Stomach smooth muscle (tissue), 2 donors: Measurements from ENCODE around the gene EYS.
"Not testable (repeated sequence)": the region's sequence is repeated elsewhere in the genome, so short reads cannot be mapped to it uniquely, and the experiment has no call there.

ENCODE experiments used
- H3K27ac ChIP-seq: one replicate; pipeline ENCODE4 v1.7.0; 2013; ENCODE audit warnings: mild to moderate bottlenecking, low read length, inconsistent platforms
- H3K27me3 ChIP-seq, 2 donors: one replicate each; pipeline ENCODE4 v1.7.0; 2013; ENCODE audit warnings: low read length in 2 of 2; ENCODE audit not compliant: insufficient read depth in 2 of 2, control insufficient read depth in 1 of 2
- H3K36me3 ChIP-seq, 2 donors: one replicate each; pipeline ENCODE4 v1.7.0; 2013; ENCODE audit warnings: low read length in 2 of 2; ENCODE audit not compliant: control insufficient read depth in 2 of 2, insufficient read depth in 2 of 2
- H3K4me1 ChIP-seq: one replicate; pipeline ENCODE4 v1.7.0; 2013; ENCODE audit warnings: low read length; ENCODE audit not compliant: control insufficient read depth, insufficient read depth
- H3K4me3 ChIP-seq, 2 donors: one replicate each; pipeline ENCODE4 v1.7.0; 2013; ENCODE audit warnings: low read length in 2 of 2
- H3K9ac ChIP-seq, 2 donors: one replicate each; pipeline ENCODE4 v1.7.0; 2013; ENCODE audit warnings: low read length in 2 of 2, mild to moderate bottlenecking in 1 of 2
- H3K9me3 ChIP-seq, 2 donors: one replicate each; pipeline ENCODE4 v1.7.0; 2013; ENCODE audit warnings: low read length in 2 of 2; ENCODE audit not compliant: control insufficient read depth in 2 of 2
- donor health status: healthy.
- donor health status: Pancreatic carcinoma.

Gene EYS

DNA sequence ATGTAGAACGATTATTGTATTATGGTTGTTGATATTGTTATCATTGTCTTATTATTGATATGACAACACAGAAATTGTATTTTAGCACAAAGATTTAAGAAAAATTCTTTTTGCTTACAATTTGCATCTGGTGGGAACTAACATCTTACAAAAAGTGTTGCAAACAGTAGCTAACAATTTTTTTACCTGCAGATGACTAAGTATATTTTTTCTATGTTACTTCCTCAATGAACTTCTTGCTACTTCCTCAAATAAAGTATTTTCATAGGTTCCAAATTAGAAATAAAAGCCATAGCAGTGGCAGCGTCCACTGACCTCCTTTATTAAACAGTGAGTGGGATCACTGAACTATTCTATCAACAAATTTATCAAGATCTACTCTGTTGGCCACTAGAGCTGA is 1224.4 kb downstream of the EYS start:
- H3K4me3 ChIP-seq: no peak overlapping the region
- H3K4me1 ChIP-seq: no peaks in the 10 kb centered on the region
- H3K36me3 ChIP-seq: no peaks in the 10 kb centered on the region
- H3K9me3 ChIP-seq: no peaks in the 10 kb centered on the region
- H3K27ac ChIP-seq: no peak overlapping the region
- H3K27me3 ChIP-seq: no peaks in the 10 kb centered on the region
- no peak overlapping the region for H3K9ac ChIP-seq

DNA sequence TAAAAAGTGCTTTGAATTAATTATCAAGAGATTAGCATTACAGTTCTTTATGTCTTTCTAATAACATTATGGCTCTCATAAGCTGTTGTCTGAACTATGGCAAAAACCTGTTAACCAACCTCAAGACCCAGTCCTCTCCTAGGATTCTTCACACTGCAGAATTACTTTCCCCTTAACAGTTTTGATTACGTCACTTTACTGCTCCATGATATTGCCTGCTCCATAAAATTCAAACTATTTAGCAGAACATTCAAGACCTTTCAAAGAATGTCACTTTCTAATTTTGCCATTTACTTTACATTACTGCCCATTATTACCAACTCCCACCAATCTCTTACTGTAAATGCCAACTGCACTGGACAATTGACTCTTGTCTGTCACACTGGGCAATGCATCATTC is 1227.9 kb downstream of the EYS start:
- no peak overlapping the region for H3K27ac ChIP-seq

DNA sequence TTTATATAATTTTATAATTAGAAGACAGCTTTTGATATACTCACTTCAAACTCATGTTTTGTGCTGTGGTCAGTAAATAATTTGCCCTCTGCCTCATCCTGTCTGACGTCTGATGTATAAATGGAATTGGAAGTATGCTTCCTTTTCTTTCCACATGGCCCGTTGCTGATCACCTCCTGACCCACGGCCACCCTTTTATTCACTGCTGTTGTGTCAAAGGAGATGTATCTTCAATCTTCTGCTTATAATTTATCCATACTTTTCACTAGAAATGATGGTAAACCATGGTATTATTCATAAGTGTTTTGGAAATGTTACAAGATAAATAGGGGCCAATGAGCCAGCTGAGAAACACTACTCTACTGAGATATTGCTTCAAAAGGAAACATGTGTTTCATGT is 1229.6 kb downstream of the EYS start:
- H3K9me3 ChIP-seq: no peaks in the 10 kb centered on the region
- H3K27me3 ChIP-seq: no peaks in the 10 kb centered on the region
- no peak overlapping the region for H3K9ac ChIP-seq
- no peak overlapping the region for H3K27ac ChIP-seq
- no peaks in the 10 kb centered on the region for H3K36me3 ChIP-seq
- H3K4me1 ChIP-seq: no peaks in the 10 kb centered on the region
- H3K4me3 ChIP-seq: no peak overlapping the region

More for the DNA sequence above, 1227.9 kb downstream of the EYS start:
- H3K4me3 ChIP-seq: no peak overlapping the region
- no peaks in the 10 kb centered on the region for H3K9me3 ChIP-seq
- no peaks in the 10 kb centered on the region for H3K4me1 ChIP-seq
- H3K36me3 ChIP-seq: no peaks in the 10 kb centered on the region
- H3K27me3 ChIP-seq: no peaks in the 10 kb centered on the region
- H3K9ac ChIP-seq: no peak overlapping the region

DNA sequence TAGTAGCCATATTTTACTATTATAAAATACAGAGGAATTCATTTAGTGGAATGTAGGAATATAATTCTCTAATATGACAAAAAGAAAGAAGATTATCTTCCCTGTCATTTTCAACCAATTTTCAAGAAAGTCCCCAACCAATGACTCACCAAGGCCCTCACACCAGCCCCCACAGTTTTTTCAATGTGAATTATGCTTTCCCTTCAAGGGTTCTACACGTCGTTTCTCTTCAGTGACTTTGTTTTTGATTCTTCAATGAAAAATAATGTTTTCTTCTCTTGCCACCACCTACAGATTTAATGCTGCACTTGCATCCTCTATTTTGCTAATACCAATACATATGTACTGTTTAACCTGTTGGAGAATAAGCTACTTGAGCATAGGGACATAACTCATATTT is 1230.1 kb downstream of the EYS start:
- Histone ChIP-seq H3K4me3 (no peak overlapping the region), H3K9me3 (no peaks in the 10 kb centered on the region), H3K27ac (no peak overlapping the region), H3K9ac (no peak overlapping the region), H3K27me3 (no peaks in the 10 kb centered on the region), H3K36me3 (no peaks in the 10 kb centered on the region), H3K4me1 (no peaks in the 10 kb centered on the region)

- not testable (repeated sequence) for H3K4me1 ChIP-seq, H3K27me3 ChIP-seq, H3K9me3 ChIP-seq, H3K27ac ChIP-seq, H3K9ac ChIP-seq, H3K36me3 ChIP-seq, H3K4me3 ChIP-seq
Measured at GRCh38 chr6:64469405-64469804, 1237.6 kb downstream of the EYS start.

DNA sequence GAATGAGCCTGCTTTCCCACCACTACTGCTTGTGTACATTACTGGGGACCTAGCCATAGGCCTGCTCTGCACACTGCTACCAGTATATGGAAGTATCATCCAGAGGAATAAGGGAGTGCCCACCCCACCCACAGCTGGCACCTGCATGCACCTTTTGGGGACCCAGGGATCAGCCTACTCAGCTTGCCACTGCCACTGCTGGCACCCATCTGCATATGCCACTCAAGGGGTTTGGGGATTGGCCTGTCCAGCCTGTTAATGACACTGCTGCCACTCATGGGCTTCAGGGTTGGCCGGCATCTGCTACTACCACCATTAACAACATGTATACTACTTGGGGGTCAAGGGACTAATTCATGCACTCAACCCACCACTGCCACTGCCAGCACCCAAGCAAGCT is 1239.4 kb downstream of the EYS start:
- no peaks in the 10 kb centered on the region for H3K4me1 ChIP-seq
- H3K9ac ChIP-seq: no peak overlapping the region
- H3K27me3 ChIP-seq: no peaks in the 10 kb centered on the region
- no peaks in the 10 kb centered on the region for H3K36me3 ChIP-seq
- no peak overlapping the region for H3K27ac ChIP-seq
- no peak overlapping the region for H3K4me3 ChIP-seq
- H3K9me3 ChIP-seq: peaks cover 0 to 3% of the 10 kb centered on the region in 2 donors

DNA sequence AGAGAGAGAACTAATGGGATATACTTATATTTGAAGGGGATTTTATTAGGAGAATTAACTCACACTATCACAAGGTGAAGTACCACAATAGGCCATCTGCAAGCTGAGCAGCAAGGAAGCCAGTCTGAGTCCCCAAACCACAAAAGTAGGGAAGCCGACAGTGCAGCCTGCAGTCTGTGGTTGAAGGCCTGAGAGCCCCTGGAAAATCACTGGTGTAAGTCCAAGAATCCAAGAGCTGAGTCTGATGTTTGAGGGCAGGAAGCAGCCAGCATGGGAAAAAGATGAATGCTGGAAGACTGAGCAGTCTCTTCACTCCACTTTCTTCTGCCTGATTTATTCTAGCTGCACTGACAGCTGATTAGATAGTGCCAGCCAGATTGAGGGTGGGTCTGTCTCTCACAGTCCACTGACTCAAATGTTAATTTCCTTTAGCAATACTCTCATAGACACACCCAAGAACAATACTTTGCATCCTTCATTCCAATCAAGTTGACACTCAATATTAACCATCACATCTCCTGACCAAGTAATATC is 1247.5 kb downstream of the EYS start:
- H3K4me1 ChIP-seq: no peaks in the 10 kb centered on the region
- H3K27ac ChIP-seq: no peak overlapping the region
- H3K9me3 ChIP-seq: no peaks in the 10 kb centered on the region
- no peak overlapping the region for H3K4me3 ChIP-seq
- no peaks in the 10 kb centered on the region for H3K27me3 ChIP-seq
- H3K36me3 ChIP-seq: no peaks in the 10 kb centered on the region
- H3K9ac ChIP-seq: no peak overlapping the region

DNA sequence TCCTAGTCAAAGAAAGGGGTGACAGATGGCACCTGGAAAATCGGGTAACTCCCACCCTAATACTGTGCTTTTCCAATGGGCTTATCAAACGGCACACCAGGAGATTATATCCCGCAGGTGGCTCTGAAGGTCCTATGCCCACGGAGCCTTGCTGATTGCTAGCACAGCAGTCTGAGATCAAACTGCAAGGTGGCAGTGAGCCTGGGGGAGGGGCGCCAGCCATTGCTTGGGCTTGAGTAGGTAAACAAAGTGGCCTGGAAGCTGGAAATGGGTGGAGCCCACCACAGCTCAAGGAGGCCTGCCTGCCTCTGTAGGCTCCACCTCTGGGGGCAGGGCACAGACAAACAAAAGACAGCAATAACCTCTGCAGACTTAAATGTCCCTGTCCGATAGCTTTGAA is 1258.9 kb downstream of the EYS start:
- H3K9me3 ChIP-seq, H3K4me3 ChIP-seq, H3K27me3 ChIP-seq, H3K4me1 ChIP-seq, H3K27ac ChIP-seq, H3K9ac ChIP-seq, H3K36me3 ChIP-seq: not testable (repeated sequence)

- H3K4me1 ChIP-seq: no peaks in the 10 kb centered on the region
- no peak overlapping the region for H3K27ac ChIP-seq
- H3K27me3 ChIP-seq: no peaks in the 10 kb centered on the region
- H3K9me3 ChIP-seq: peaks cover 0 to 5% of the 10 kb centered on the region in 2 donors
- no peak overlapping the region for H3K4me3 ChIP-seq
- H3K36me3 ChIP-seq: no peaks in the 10 kb centered on the region
- H3K9ac ChIP-seq: no peak overlapping the region
Measured at GRCh38 chr6:64445038-64445437, 1262.0 kb downstream of the EYS start.

GRCh38 chr6:64439274-64439673 is 1267.8 kb downstream of the EYS start:
- Histone ChIP-seq H3K36me3 (no peaks in the 10 kb centered on the region), H3K27me3 (no peaks in the 10 kb centered on the region), H3K4me3 (no peak overlapping the region), H3K27ac (no peak overlapping the region), H3K9ac (no peak overlapping the region), H3K9me3 (peaks cover 0 to 5% of the 10 kb centered on the region in 2 donors), H3K4me1 (no peaks in the 10 kb centered on the region)

DNA sequence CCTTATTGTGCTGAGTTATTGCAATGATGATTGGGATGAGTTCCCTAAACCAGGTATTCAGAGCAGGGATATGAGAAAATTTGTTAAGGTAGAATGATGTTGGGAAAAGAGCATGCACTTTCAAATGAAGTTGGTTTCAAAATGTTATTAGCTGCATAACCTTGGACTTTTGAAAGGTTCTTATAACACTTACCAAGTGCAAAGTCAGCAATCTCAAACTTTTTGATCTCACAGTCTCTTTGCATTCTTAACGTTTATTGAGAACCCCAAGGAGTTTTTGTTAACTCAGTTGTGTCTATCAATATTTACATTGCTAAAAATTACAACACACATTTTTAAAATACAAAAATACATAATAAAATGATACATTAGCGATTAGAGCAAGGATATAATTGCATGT is 1269.0 kb downstream of the EYS start:
- H3K9me3 ChIP-seq: peaks cover 0 to 5% of the 10 kb centered on the region in 2 donors
- no peak overlapping the region for H3K27ac ChIP-seq
- H3K4me3 ChIP-seq: no peak overlapping the region
- H3K36me3 ChIP-seq: no peaks in the 10 kb centered on the region
- H3K4me1 ChIP-seq: no peaks in the 10 kb centered on the region
- no peak overlapping the region for H3K9ac ChIP-seq
- H3K27me3 ChIP-seq: no peaks in the 10 kb centered on the region
